ENCODE results near the gene METRN.
"Not testable (repeated sequence)": the region's sequence is repeated elsewhere in the genome, so short reads cannot be mapped to it uniquely, and the experiment has no call there.

DNA sequence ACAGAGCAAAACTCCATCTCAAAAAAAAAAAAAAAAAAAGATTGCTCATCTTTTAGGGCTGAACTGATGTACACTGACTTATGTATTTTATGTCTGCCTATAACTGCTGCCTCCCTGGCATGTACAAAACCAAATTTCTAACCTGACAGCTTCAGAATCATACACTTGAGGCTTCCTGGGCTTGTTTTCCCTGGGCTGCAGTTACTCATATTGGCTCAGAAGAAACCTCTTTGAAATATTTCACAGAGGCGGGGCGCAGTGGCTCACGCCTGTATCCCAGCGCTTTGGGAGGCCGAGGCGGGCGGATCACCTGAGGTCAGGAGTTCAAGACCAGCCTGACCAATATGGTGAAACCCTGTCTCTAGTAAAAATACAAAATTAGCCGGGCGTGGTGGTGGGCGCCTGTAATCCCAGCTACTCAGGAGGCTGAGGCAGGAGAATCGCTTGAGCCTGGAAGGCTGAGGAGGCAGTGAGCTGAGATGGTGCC lies 39.2 kb downstream of the METRN start:
- TF ChIP-seq ZFP3 (CRISPR knock-in tag; IDR thresholded peaks at IDR 0.05); PPARA (CRISPR knock-in tag; IDR thresholded peaks at IDR 0.05; ENCODE audit: borderline replicate concordance); ZC3H10 (CRISPR knock-in tag; IDR thresholded peaks at IDR 0.05); POU6F1 (CRISPR knock-in tag; IDR thresholded peaks at IDR 0.05; ENCODE audit: borderline replicate concordance, low read depth); TOX (CRISPR knock-in tag; IDR thresholded peaks at IDR 0.05; ENCODE audit: borderline replicate concordance); TCF4 (CRISPR knock-in tag; IDR thresholded peaks at IDR 0.05; ENCODE audit: borderline replicate concordance); ZNF565 (CRISPR knock-in tag; conservative IDR thresholded peaks at IDR 0.05; ENCODE audit: low read depth); BACH2 (CRISPR knock-in tag; IDR thresholded peaks at IDR 0.05; ENCODE audit: borderline replicate concordance); ZFP30 (CRISPR knock-in tag; IDR thresholded peaks at IDR 0.05); ZNF70 (CRISPR knock-in tag; IDR thresholded peaks at IDR 0.05); ARNTL (CRISPR knock-in tag; IDR thresholded peaks at IDR 0.05; ENCODE audit: borderline replicate concordance, low read depth); OSR1 (CRISPR knock-in tag; IDR thresholded peaks at IDR 0.05): not testable (repeated sequence)
- TF ChIP-seq, protein P1, sequence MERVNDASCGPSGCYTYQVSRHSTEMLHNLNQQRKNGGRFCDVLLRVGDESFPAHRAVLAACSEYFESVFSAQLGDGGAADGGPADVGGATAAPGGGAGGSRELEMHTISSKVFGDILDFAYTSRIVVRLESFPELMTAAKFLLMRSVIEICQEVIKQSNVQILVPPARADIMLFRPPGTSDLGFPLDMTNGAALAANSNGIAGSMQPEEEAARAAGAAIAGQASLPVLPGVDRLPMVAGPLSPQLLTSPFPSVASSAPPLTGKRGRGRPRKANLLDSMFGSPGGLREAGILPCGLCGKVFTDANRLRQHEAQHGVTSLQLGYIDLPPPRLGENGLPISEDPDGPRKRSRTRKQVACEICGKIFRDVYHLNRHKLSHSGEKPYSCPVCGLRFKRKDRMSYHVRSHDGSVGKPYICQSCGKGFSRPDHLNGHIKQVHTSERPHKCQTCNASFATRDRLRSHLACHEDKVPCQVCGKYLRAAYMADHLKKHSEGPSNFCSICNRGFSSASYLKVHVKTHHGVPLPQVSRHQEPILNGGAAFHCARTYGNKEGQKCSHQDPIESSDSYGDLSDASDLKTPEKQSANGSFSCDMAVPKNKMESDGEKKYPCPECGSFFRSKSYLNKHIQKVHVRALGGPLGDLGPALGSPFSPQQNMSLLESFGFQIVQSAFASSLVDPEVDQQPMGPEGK (CRISPR knock-in tag; IDR thresholded peaks at IDR 0.05; ENCODE audit: borderline replicate concordance), result not testable (repeated sequence)
- TF ChIP-seq, protein P2, sequence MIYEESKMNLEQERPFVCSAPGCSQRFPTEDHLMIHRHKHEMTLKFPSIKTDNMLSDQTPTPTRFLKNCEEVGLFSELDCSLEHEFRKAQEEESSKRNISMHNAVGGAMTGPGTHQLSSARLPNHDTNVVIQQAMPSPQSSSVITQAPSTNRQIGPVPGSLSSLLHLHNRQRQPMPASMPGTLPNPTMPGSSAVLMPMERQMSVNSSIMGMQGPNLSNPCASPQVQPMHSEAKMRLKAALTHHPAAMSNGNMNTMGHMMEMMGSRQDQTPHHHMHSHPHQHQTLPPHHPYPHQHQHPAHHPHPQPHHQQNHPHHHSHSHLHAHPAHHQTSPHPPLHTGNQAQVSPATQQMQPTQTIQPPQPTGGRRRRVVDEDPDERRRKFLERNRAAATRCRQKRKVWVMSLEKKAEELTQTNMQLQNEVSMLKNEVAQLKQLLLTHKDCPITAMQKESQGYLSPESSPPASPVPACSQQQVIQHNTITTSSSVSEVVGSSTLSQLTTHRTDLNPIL (CRISPR knock-in tag; IDR thresholded peaks at IDR 0.05; ENCODE audit: low read depth), result not testable (repeated sequence)
